HepG2 (cell line): ENCODE data around the gene INPP4B. TPM values are rescaled to one million over a fixed set of nuclear protein-coding genes. Genes with fewer than 3 reads are reported as not detected.

ENCODE experiments used
- ATAC-seq: fragments of 200-7000 bp; cut with Tn5 transposase; 3 replicates; pipeline ENCODE4 v1.9.1; 2020; ENCODE audit warnings: mild to moderate bottlenecking, moderate library complexity
- BruUV-seq: library from RNA; stranded (reverse); fragments of 400-500 nt; replicated peaks from 2 replicates; lab custom pipeline; 2021; lab: Mats Ljungman, UMichigan
- CTCF ChIA-PET: fragments of 300-600 bp; formaldehyde crosslinking; extraction: SDS; loops from one replicate; lab custom pipeline; 2021; ENCODE audit warnings: low total read pairs, inconsistent platforms, low intra/inter-chr PET ratio; lab: Yijun Ruan, JAX
- POLR2A ChIA-PET: fragments of 350-600 bp; sonication (Branson Sonifier 250); formaldehyde crosslinking; loops from one replicate; lab custom pipeline; 2020; ENCODE audit warnings: antibody characterized with exemption, inconsistent platforms; lab: Yijun Ruan, JAX
- DNase-seq: peaks from one replicate; pipeline ENCODE4 v3.0.0-alpha.2; 2015; ENCODE audit warnings: low spot score
- FAIRE-seq: peaks from 3 replicates; lab custom pipeline; 2011; peaks lifted over from hg19 to GRCh38; lab: Jason Lieb, UNC
- H2AFZ ChIP-seq: one replicate; pipeline ENCODE4 v1.6.1; 2011; ENCODE audit warnings: low read length, inconsistent platforms
- H3K27ac ChIP-seq: fragments of 300-600 bp; 3 replicates; pipeline ENCODE4 v1.8.0; 2011; ENCODE audit warnings: mixed run types, mild to moderate bottlenecking, mixed read lengths, low read length, inconsistent platforms; ENCODE audit not compliant: insufficient read depth; ENCODE audit errors: extremely low read length
- H3K27me3 ChIP-seq, 2 experiments: fragments of 200-600 bp in 1 of 2; 2 replicates in 1 of 2; 3 replicates in 1 of 2; pipeline versions ENCODE4 v1.6.0 to v1.8.0; 2011; ENCODE audit warnings: low read length in 2 of 2, mild to moderate bottlenecking in 2 of 2, moderate library complexity in 2 of 2, inconsistent platforms in 1 of 2; ENCODE audit not compliant: insufficient read depth in 2 of 2, control insufficient read depth in 1 of 2
- H3K36me3 ChIP-seq, 2 experiments: fragments of 200-600 bp in 1 of 2; replicated peaks in 1 of 2; 2 replicates in 1 of 2; 3 replicates in 1 of 2; pipeline versions ENCODE4 v1.5.1 to v1.8.0; 2011; ENCODE audit warnings: low read length in 2 of 2, inconsistent platforms in 1 of 2; ENCODE audit not compliant: insufficient read depth in 2 of 2, control insufficient read depth in 1 of 2
- H3K4me1 ChIP-seq: 2 replicates; pipeline ENCODE4 v1.5.1; 2012; ENCODE audit warnings: low read length, inconsistent platforms; ENCODE audit not compliant: insufficient read depth
- H3K4me2 ChIP-seq: 2 replicates; pipeline ENCODE4 v1.6.0; 2011; ENCODE audit warnings: low read depth, low read length, inconsistent platforms
- H3K4me3 ChIP-seq, 3 experiments: fragments of 200-600 bp in 1 of 3; sonication (generic), shearing (Covaris generic) in 1 of 3; replicated peaks in 1 of 3; 2 replicates each; pipeline ENCODE4 v1.5.1; 2011 to 2016; ENCODE audit warnings: low read length in 3 of 3, inconsistent platforms in 2 of 3, low read depth in 2 of 3, mild to moderate bottlenecking in 2 of 3, control low read depth in 1 of 3, mixed read lengths in 1 of 3; ENCODE audit not compliant: insufficient read depth in 1 of 3
- H3K79me2 ChIP-seq: one replicate; pipeline ENCODE4 v1.6.1; 2011; ENCODE audit warnings: low read length, inconsistent platforms; ENCODE audit not compliant: insufficient read depth
- H3K9ac ChIP-seq: 2 replicates; pipeline ENCODE4 v1.6.0; 2011; ENCODE audit warnings: mild to moderate bottlenecking, low read depth, low read length, inconsistent platforms; ENCODE audit not compliant: insufficient read depth
- H3K9me3 ChIP-seq: 2 replicates; pipeline ENCODE4 v1.5.1; 2012; ENCODE audit warnings: mild to moderate bottlenecking, low read length
- H4K20me1 ChIP-seq: 2 replicates; pipeline ENCODE4 v1.6.0; 2011; ENCODE audit warnings: inconsistent platforms, mild to moderate bottlenecking, low read length, moderate library complexity; ENCODE audit not compliant: insufficient read depth
- GTF2F1 ChIP-seq: fragments of 150-350 bp; IDR thresholded peaks from 2 replicates; pipeline ENCODE4 v1.6.1; 2014; ENCODE audit warnings: low read length
- HES4 ChIP-seq: sonication (generic); formaldehyde crosslinking; IDR thresholded peaks from 2 replicates; pipeline ENCODE4 v1.9.0; 2021; ENCODE audit warnings: mild to moderate bottlenecking, missing genetic modification reagents, borderline replicate concordance
- MEIS1 ChIP-seq: sonication (generic); formaldehyde crosslinking; IDR thresholded peaks from 2 replicates; pipeline ENCODE4 v1.9.0; 2021; ENCODE audit warnings: mild to moderate bottlenecking, missing genetic modification reagents, moderate library complexity, borderline replicate concordance
- RFX1 ChIP-seq: fragments of 450-650 bp; IDR thresholded peaks from 2 replicates; pipeline ENCODE4 v1.6.1; 2017
- RFXAP ChIP-seq: sonication (generic); formaldehyde crosslinking; IDR thresholded peaks from 2 replicates; pipeline ENCODE4 v1.4.0; 2020; ENCODE audit warnings: missing genetic modification reagents, borderline replicate concordance
- SPEN ChIP-seq: sonication (generic); formaldehyde crosslinking; IDR thresholded peaks from 2 replicates; pipeline ENCODE4 v1.5.1; 2020; ENCODE audit warnings: low read depth, mild to moderate bottlenecking, missing genetic modification reagents
- U2AF1 ChIP-seq: fragments of 200-400 bp; formaldehyde crosslinking; optimal IDR thresholded peaks from 2 replicates; pipeline ENCODE3; 2017; ENCODE audit warnings: mild to moderate bottlenecking, low read depth, low read length
- ZNF446 ChIP-seq: sonication (generic); formaldehyde crosslinking; IDR thresholded peaks from 2 replicates; pipeline ENCODE4 v1.5.0; 2020; ENCODE audit warnings: mild to moderate bottlenecking, missing genetic modification reagents
- ZNF563 ChIP-seq: sonication (generic); formaldehyde crosslinking; IDR thresholded peaks from 2 replicates; pipeline ENCODE4 v1.8.0; 2022; ENCODE audit warnings: mild to moderate bottlenecking, moderate library complexity, missing genetic modification reagents
- ZSCAN12 ChIP-seq: sonication (generic); formaldehyde crosslinking; IDR thresholded peaks from 2 replicates; pipeline ENCODE4 v1.9.0; 2021; ENCODE audit warnings: mild to moderate bottlenecking, missing genetic modification reagents
- WGBS: methylation state at CpG from one replicate; pipeline ENCODE4 v1.1.6; 2017; ENCODE audit warnings: low lambda C conversion rate; 5-methylcytosine and 5-hydroxymethylcytosine counted together
- in situ Hi-C: cut with HindIII; loops from 2 replicates; pipeline ENCODE4 v1.10.0; 2017; ENCODE audit warnings: low pct_unique_long_range_greater_than_20kb; ENCODE audit not compliant: extremely low pct_ligation_motif_present
- intact Hi-C: fragments of 100-400 bp; cut with micrococcal nuclease; formaldehyde crosslinking; loops from one replicate; pipeline ENCODE4 v1.10.0; 2022; ENCODE audit not compliant: unreplicated experiment
- polyA plus RNA-seq, 8 experiments: library from polyadenylated mRNA; depleted of rRNA in 3 of 8; stranded (reverse) in 7 of 8; unstranded in 1 of 8; fragments of >200 nt; fragmentation: Illumina TruSeq in 4 of 8; extraction: Trizol in 4 of 8; gene quantifications; 2 replicates each; pipeline versions ENCODE4 v1.2.1 to v1.2.3, GENCODE V29; 2011 to 2016; ENCODE audit warnings: low read depth in 4 of 8, missing spikeins in 1 of 8, mixed read lengths in 1 of 8; ENCODE audit not compliant: insufficient read depth in 1 of 8
- total RNA-seq, 5 experiments: library from RNA; depleted of rRNA; stranded (reverse); fragments of >200 nt; fragmentation: Illumina TruSeq; extraction: Trizol; gene quantifications; 2 replicates each; pipeline ENCODE4 v1.2.3, GENCODE V29; 2016; ENCODE audit warnings: low read depth in 1 of 5
- TF ChIP-seq, protein P1 (sequence below): sonication (generic); formaldehyde crosslinking; IDR thresholded peaks from 2 replicates; pipeline ENCODE4 v1.4.0; 2020; ENCODE audit warnings: mild to moderate bottlenecking, missing genetic modification reagents

INPP4B gene
- total and polyA plus RNA-seq, 2 of the 13 experiments (the other 11 are each of a cell fraction or from before 2014, with no cell fraction given): not detected

DNA sequence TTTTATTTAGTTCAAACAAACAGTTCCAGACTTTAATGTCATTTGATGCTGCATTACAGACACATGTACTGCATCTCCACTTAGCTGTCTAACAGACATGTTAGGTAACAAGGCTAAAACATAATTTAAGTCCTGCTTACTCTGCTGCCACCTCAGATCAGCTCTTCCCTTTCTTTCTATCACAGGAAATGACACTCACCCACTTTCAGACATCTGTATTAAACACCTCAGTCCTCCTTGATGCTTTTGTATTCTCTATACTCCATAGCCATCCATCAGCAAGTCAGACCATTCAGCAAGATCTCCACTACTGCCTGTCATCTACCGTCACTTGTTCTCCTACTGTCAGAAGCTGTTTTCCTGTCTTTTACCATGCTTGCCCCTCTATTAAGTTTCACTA, 804.3 kb downstream of the INPP4B start:
- H3K9me3 ChIP-seq: no peaks in the 10 kb centered on the region
- H3K4me1 ChIP-seq: no peaks in the 10 kb centered on the region
- FAIRE-seq (no peak), DNase-seq (no peak), ATAC-seq (no peak)
- no peaks in the 10 kb centered on the region for H3K27me3 ChIP-seq
- no peak overlapping the region for H3K4me3 ChIP-seq
- intact Hi-C loops (no loop called here), in situ Hi-C loops (no loop called here)
- H3K36me3 ChIP-seq: no peaks in the 10 kb centered on the region
- H3K79me2 ChIP-seq: no peaks in the 10 kb centered on the region
- POLR2A ChIA-PET: no interaction called here
- 7% methylated on average over 1 of the region's 1 CpG for WGBS
- H3K9ac ChIP-seq: no peak overlapping the region
- H3K27ac ChIP-seq: no peak overlapping the region
- TF ChIP-seq, protein P1, sequence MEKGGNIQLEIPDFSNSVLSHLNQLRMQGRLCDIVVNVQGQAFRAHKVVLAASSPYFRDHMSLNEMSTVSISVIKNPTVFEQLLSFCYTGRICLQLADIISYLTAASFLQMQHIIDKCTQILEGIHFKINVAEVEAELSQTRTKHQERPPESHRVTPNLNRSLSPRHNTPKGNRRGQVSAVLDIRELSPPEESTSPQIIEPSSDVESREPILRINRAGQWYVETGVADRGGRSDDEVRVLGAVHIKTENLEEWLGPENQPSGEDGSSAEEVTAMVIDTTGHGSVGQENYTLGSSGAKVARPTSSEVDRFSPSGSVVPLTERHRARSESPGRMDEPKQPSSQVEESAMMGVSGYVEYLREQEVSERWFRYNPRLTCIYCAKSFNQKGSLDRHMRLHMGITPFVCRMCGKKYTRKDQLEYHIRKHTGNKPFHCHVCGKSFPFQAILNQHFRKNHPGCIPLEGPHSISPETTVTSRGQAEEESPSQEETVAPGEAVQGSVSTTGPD: no peak
- TF ChIP-seq SPEN (CRISPR knock-in tag) (no peak), U2AF1 (no peak), HES4 (no peak), RFXAP (CRISPR knock-in tag) (no peak), ZSCAN12 (CRISPR knock-in tag) (no peak), MEIS1 (CRISPR knock-in tag) (no peak), RFX1 (no peak), GTF2F1 (no peak)
- CTCF ChIA-PET: no interaction called here
- H2AFZ ChIP-seq: no peak overlapping the region
- BruUV-seq: no TSS peak
- H4K20me1 ChIP-seq: no peaks in the 10 kb centered on the region
- H3K4me2 ChIP-seq: no peak overlapping the region

DNA sequence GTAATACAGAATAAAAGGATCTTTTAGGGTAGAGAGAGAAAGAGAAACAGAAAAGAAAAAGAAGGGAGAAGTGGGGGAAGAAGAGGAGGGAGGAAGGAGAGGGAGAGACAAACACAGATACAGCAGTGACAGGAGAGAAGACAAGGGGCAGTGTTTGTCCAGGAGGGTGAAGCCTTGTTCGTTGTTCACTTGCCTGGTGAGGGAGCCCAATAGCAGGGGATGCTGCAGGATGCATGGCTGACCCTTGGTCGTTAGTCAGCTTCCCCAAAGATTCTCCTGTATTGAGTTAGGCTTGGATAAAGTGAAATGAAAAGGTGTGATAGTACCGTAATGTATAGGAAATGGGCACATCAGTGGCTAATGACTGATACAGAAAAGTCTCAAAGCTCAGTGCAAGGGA, 806.1 kb downstream of the INPP4B start:
- WGBS: 7% methylated on average over 3 of the region's 3 CpGs
- no peaks in the 10 kb centered on the region for H4K20me1 ChIP-seq
- no peak overlapping the region for H3K27ac ChIP-seq
- intact Hi-C loops (no loop called here), in situ Hi-C loops (no loop called here)
- no peak overlapping the region for H2AFZ ChIP-seq
- CTCF ChIA-PET: no interaction called here
- H3K4me3 ChIP-seq: no peak overlapping the region
- ATAC-seq: no peak
- POLR2A ChIA-PET: no interaction called here
- no peak for DNase-seq
- BruUV-seq: no TSS peak
- H3K27me3 ChIP-seq: no peaks in the 10 kb centered on the region
- no peaks in the 10 kb centered on the region for H3K79me2 ChIP-seq
- H3K9ac ChIP-seq: no peak overlapping the region
- no peak for FAIRE-seq
- no peaks in the 10 kb centered on the region for H3K4me1 ChIP-seq
- H3K4me2 ChIP-seq: no peak overlapping the region
- TF ChIP-seq ZNF563 (CRISPR knock-in tag) (no peak), ZNF446 (CRISPR knock-in tag) (no peak)
- no peaks in the 10 kb centered on the region for H3K9me3 ChIP-seq
- no peaks in the 10 kb centered on the region for H3K36me3 ChIP-seq
